NCI-H2227 (cell line): Measurements from ENCODE around the gene BCL11A.

Experiments used
- DNase-seq: peaks from one replicate; lab custom pipeline; 2025; ENCODE audit not compliant: unreplicated experiment; lab: John Stamatoyannopoulos, UW

Gene BCL11A

DNA sequence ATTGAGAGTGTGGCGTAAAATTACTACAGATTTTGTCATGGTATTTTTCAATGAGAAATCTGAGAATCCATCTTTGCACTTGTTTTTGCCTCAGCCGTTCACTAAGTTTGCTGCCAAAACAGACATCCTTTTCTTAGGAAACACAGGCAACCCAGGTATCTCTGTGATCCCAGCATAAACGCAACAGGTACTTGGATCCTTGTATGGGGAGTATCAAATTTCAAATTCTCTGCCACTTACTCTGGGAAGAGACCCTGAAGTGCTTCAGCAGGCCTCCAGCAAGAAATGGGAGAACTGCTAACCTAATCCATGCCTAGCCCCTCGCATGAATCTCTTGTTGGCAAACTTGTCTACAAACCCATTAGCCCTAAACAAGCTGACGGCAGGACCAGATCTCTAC lies 83.1 kb downstream of the BCL11A start:
- DNase-seq, result no peak

DNA sequence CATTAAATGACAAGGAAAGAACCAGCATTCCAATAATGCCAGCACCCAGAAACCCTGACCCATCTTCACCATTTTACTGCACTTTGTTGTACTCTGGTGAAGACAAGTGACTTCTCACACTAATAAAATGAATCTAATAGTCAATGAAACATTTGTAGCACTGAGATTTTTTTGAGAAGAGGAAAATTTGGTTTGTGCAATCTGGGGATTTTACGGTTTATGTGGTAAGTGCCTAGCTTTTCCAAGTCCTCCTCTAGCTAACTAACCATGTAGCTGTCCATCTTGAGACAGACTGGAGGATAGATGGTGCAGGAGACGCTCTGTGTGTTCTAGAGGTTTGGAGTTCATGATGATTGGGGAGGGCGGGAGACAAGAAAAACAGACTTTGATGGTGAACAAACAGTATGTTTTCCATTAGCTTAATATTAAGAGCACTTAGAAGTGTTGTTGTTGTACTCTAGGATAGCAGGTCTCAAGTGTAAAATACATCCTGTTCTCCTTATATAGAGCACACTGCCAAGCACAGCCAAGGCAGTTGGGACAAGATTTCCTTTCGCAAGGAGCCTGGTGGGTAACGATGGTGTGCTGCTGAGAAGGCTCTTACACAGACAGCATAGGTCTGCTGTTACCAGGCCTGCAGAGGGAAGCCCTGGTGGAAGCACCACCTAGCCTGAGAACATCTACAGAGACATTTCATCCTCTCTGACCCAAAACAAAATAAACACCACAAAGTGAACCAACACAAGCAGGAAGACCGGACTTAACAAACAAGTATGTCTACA lies 83.7 kb downstream of the BCL11A start:
- no peak for DNase-seq

- DNase-seq, result no peak
These were observed 84.9 kb downstream of the BCL11A start for GRCh38 chr2:60468382-60469085.

DNA sequence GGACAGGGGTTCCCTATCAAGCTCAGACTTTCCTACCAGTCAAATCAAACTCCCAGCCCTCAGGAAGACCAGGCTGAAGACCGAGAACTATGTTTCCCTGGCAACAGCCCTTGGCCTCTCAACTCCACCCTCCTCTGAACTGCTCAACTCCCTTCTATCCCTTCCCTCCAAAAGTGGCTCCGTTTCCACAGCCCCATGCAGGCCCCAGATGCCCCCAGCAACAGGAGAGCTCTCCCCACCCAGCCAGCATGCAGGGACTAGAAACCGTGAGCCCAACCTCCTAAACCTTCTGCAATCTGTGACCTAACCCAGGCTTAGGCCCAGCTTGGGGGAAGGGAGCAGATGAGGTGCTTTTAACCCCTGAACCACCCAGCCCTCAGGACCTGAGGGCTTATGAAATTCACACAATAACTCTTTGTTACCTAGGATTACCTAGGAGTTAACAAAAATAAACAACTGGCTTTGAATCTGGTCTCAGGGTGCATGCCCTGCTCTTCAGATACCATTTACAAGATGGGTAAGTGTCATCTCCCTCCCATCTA lies 87.2 kb downstream of the BCL11A start:
- DNase-seq, result no peak

DNA sequence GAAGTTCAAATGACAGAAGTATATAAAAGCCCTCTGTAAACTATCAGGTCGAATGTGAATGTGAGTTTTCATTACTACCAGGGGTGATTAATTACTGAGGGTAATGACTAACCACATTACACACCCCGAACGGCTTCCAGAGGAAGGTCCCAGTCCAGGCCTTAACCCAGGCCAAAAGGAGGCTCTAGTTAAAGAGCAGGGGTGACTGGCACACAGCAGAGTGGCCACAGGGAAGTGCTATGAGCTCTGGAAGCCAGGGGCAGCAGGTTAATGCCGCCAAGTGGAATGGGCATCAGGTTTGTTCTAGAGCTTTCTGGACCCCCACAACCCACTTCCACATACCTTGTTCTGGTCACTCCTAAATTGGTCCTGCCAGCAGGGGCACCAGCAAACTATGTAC lies 87.7 kb downstream of the BCL11A start:
- no peak for DNase-seq

- DNase-seq, result peak; percentile 51
These were observed 90.2 kb downstream of the BCL11A start for GRCh38 chr2:60463249-60463648.

- no peak for DNase-seq
These were observed 91.9 kb downstream of the BCL11A start for GRCh38 chr2:60461421-60462108.

DNA sequence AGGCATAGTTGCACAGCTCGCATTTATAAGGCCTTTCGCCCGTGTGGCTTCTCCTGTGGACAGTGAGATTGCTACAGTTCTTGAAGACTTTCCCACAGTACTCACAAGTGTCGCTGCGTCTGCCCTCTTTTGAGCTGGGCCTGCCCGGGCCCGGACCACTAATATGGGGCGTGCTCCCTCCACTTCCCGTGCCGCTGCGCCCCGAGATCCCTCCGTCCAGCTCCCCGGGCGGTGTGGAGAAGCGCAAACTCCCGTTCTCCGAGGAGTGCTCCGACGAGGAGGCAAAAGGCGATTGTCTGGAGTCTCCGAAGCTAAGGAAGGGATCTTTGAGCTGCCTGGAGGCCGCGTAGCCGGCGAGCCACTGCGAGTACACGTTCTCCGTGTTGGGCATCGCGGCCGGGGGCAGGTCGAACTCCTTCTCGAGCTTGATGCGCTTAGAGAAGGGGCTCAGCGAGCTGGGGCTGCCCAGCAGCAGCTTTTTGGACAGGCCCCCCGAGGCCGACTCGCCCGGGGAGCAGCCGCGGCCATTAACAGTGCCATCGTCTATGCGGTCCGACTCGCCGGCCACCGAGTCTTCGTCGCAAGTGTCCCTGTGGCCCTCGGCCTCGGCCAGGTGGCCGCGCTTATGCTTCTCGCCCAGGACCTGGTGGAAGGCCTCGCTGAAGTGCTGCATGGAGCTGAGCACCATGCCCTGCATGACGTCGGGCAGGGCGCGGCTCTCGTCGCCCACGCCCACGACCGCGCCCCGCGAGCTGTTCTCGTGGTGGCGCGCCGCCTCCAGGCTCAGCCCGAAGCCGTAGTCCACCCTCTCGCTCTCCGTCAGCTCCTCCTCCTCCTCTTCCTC lies 92.7 kb downstream of the BCL11A start:
- DNase-seq, result no peak

DNA sequence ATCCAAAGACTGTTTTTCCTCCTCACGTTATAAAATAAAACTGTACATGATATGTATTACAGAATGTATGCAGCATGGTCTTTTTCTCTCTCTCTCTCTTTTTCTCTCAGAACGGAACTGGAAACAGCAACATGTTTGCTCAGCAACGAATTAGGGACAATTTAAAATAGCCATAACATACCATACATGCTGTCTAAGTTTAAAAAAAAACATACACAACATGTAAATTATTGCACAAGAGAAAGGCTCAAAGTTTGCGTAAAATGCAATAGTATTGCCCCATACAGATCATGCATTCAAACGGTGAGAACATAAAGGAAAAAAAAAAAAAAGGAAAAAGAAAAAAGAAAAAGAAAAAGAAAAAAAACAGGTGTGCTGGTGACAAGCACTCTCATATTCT lies 93.6 kb downstream of the BCL11A start:
- DNase-seq, result no peak

DNA sequence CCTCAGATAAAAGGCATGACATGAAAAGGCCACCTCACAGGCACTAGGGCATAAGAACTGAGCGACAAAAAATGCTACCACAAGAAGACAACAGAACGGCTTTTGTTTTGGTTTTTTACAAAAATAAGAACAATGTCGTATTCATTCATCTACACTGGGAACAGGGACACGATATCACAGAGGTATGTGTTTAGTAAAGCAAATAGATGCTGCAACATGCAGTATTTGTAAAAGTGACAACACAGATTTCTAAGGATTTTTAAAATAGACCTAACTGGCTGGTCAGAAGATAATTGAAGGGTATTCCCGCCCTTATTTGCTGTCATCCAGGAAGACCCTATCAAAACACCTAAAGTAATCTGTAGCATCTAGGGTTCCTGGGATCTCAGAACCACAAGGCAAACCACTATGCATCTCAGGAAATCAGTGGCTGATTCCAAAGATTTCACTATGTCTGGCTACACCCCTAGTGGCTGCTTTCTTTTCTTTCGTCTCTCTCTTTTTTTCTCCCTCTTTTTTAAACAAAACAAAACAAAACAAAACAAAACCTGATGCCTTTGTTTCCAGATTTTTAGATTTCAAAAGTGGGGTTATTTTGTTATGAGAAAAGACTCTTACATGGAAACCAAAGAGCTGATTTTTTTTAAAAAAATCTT lies 97.2 kb downstream of the BCL11A start:
- no peak for DNase-seq

DNA sequence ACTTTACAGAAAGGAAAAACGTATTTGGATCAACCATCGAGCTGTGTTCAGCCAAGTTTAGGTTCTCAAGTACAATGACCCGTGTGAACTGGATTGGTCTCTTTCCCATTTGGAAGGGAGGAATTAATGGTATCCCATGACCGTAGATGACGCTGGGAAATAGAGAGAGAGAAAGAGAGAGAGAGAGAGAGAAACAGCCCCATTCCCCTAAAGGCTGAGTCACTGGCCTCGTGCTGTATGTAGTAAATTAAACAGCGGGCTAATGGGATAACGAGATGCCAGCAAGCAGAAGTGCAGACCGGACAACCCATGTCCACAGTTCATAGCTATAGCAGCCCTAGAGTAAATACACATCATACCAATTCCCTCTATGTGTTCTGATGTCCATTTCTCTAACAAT lies 99.6 kb downstream of the BCL11A start:
- DNase-seq, result no peak

- DNase-seq, result no peak
These were observed 100.2 kb downstream of the BCL11A start for GRCh38 chr2:60453301-60453700.

- no peak for DNase-seq
These were observed 103.0 kb downstream of the BCL11A start for GRCh38 chr2:60450488-60450887.

- DNase-seq, result no peak
These were observed 105.5 kb downstream of the BCL11A start for GRCh38 chr2:60447943-60448342.

DNA sequence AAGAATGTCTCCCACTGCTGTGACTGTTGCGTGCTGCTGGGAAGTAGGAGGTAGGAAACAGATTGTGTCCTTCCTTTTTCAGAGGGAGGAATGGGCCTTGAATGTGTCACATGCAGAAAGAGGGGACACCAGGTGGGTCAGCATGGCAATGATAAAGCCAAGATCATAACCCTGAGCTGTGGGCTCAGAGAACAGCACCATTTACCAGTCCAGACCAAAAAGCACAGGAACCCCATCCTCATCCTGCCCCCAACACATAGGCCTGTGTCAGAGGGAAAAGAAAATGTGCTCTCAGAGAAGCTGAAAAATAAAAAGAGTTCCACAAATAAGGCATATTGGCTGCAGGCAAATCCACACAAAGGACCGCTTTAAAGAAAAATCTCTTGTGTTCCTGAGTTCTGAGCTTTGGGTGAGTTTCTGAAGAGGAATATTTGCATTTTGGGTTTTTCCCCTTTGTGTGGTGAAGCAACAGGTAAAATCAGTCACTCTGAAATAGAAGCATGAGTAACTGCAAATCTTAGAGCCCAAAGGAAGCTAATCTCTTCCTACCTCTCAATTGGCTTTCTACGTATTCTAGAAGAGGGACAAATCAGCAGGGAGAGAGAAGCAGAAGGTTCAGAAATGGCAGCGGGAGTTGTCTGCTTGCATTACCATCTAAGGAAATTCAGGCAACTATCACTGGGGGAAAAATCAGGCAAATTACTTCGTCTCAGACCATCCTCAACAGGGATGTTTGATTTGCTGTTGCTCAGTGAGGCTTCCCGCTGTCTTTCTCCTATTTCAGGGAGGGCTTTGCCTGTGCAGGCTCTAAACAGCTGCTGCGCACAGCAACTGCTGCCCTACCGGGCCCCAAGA lies 106.8 kb downstream of the BCL11A start:
- no peak for DNase-seq

DNA sequence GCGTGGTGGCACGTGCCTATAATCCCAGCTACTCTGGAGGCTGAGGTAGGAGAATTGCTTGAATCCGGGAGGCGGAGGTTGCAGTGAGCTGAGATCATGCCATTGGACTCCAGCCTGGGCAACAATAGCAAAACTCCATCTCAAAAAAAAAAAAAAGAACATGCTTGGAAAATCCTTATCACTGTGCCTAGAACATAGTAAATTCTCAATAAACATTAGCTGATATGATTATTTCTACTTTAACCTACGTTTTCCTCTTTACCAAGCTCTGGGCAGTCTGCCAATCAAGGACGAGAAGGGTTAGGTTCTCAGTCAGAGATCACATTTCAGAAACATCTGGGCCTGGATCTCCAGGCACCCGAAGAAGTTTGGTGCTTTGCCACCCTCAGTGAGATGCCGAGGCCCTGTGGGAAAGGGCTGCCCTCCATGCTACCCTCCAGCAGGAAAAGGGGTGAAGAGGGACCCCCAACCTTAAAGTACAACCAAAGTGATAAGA lies 107.7 kb downstream of the BCL11A start:
- DNase-seq, result no peak

- DNase-seq, result no peak
These were observed 110.8 kb downstream of the BCL11A start for GRCh38 chr2:60442608-60443007.

DNA sequence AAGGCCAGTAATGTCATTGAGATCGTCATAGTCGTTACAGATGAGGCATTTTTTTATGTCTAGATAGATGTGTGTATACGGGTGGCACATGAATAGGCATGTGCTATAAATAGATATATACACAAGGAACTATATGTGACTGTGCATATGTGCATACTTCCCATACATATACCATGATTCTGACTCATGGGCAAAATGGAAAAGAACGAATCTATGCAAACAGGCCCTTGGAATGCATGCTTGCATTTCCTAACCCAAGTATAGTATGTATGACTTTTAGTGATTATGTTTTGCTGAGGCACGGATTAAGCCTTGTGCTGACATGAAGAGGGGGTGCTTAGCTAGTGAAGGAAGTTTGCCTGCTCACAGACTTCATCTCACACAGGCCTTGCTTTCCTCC lies 111.7 kb downstream of the BCL11A start:
- no peak for DNase-seq

- DNase-seq, result no peak
These were observed 112.7 kb downstream of the BCL11A start for GRCh38 chr2:60440767-60441163.
